HEK293 (cell line): ENCODE data around the gene CCDC78.

Experiments
- CTCF ChIA-PET: fragments of 350-600 bp; formaldehyde crosslinking; extraction: SDS; loops from one replicate; lab custom pipeline; 2021; ENCODE audit warnings: antibody characterized with exemption; lab: Yijun Ruan, JAX
- POLR2A ChIA-PET: fragments of 300-600 bp; formaldehyde crosslinking; extraction: SDS; loops from one replicate; lab custom pipeline; 2020; ENCODE audit warnings: antibody characterized with exemption, inconsistent platforms; lab: Yijun Ruan, JAX
- H3K27ac ChIP-seq: fragments of 200-500 bp; sonication (Bioruptor generic); 2 replicates; pipeline ENCODE4 v1.5.1; 2014; ENCODE audit warnings: low read depth, low read length, control low read depth, inconsistent platforms; ENCODE audit errors: extremely low read depth
- H3K36me3 ChIP-seq, 2 experiments: fragments of 200-500 bp in 1 of 2; sonication (Bioruptor generic) in 1 of 2; 1 replicate in 1 of 2; 2 replicates in 1 of 2; pipeline ENCODE4 v1.5.1; 2014 to 2017; ENCODE audit warnings: inconsistent platforms in 2 of 2, low read length in 2 of 2; ENCODE audit not compliant: control insufficient read depth in 2 of 2, insufficient read depth in 1 of 2
- H3K4me1 ChIP-seq: fragments of 200-500 bp; sonication (Bioruptor generic); 2 replicates; pipeline ENCODE4 v1.5.1; 2014; ENCODE audit warnings: mild to moderate bottlenecking, low read length, inconsistent platforms; ENCODE audit not compliant: control insufficient read depth, insufficient read depth
- H3K4me3 ChIP-seq: 2 replicates; pipeline ENCODE4 v1.5.1; 2011; ENCODE audit warnings: low read depth, mild to moderate bottlenecking, control low read depth, low read length, moderate library complexity
- H3K9me3 ChIP-seq: fragments of 200-500 bp; sonication (Bioruptor generic); 2 replicates; pipeline ENCODE4 v1.5.1; 2014; ENCODE audit warnings: low read depth, low read length, inconsistent platforms; ENCODE audit not compliant: control insufficient read depth, insufficient read depth
- BCL11A ChIP-seq: fragments of 450-650 bp; formaldehyde crosslinking; IDR thresholded peaks from 2 replicates; pipeline ENCODE4 v1.5.1; 2016; ENCODE audit warnings: low read depth, missing biosample characterization, missing genetic modification characterization
- BCL11B ChIP-seq: fragments of 450-650 bp; formaldehyde crosslinking; IDR thresholded peaks from 2 replicates; pipeline ENCODE4 v1.5.1; 2016; ENCODE audit warnings: low read depth, missing biosample characterization, missing genetic modification characterization
- GFI1B ChIP-seq: fragments of 450-650 bp; formaldehyde crosslinking; IDR thresholded peaks from 2 replicates; pipeline ENCODE4 v1.5.1; 2016; ENCODE audit warnings: missing biosample characterization, missing genetic modification characterization
- GLI2 ChIP-seq: fragments of 450-650 bp; formaldehyde crosslinking; IDR thresholded peaks from 2 replicates; pipeline ENCODE4; 2017; ENCODE audit warnings: missing biosample characterization, missing genetic modification characterization, low read depth, borderline replicate concordance
- HOXA7 ChIP-seq: sonication (generic); formaldehyde crosslinking; IDR thresholded peaks from 2 replicates; pipeline ENCODE4 v1.8.1; 2022; ENCODE audit warnings: missing genetic modification reagents, borderline replicate concordance
- HOXD13 ChIP-seq: sonication (generic); formaldehyde crosslinking; IDR thresholded peaks from 2 replicates; pipeline ENCODE4 v1.8.0; 2022; ENCODE audit warnings: missing genetic modification reagents, borderline replicate concordance
- SCRT2 ChIP-seq: fragments of 450-650 bp; formaldehyde crosslinking; IDR thresholded peaks from 2 replicates; pipeline ENCODE4 v1.5.1; 2016; ENCODE audit warnings: missing biosample characterization, missing genetic modification characterization
- YY1 ChIP-seq: fragments of 450-650 bp; formaldehyde crosslinking; IDR thresholded peaks from 2 replicates; pipeline ENCODE4 v1.5.1; 2018; ENCODE audit warnings: missing biosample characterization, missing genetic modification characterization
- ZBTB8A ChIP-seq: fragments of 450-650 bp; formaldehyde crosslinking; IDR thresholded peaks from 2 replicates; pipeline ENCODE4 v1.5.1; 2016; ENCODE audit warnings: missing biosample characterization, missing genetic modification characterization
- ZNF146 ChIP-seq: fragments of 450-650 bp; formaldehyde crosslinking; IDR thresholded peaks from 2 replicates; pipeline ENCODE4 v1.5.1; 2016; ENCODE audit warnings: missing biosample characterization, missing genetic modification characterization
- ZNF155 ChIP-seq: fragments of 450-650 bp; formaldehyde crosslinking; IDR thresholded peaks from 2 replicates; pipeline ENCODE4 v1.5.1; 2016; ENCODE audit warnings: missing biosample characterization, missing genetic modification characterization
- ZNF2 ChIP-seq: fragments of 450-650 bp; formaldehyde crosslinking; IDR thresholded peaks from 2 replicates; pipeline ENCODE4 v1.5.1; 2016; ENCODE audit warnings: missing biosample characterization, missing genetic modification characterization
- ZNF302 ChIP-seq: fragments of 450-650 bp; formaldehyde crosslinking; IDR thresholded peaks from 2 replicates; pipeline ENCODE4 v1.5.1; 2016; ENCODE audit warnings: missing biosample characterization, missing genetic modification characterization, low read depth
- ZNF473 ChIP-seq: fragments of 450-650 bp; formaldehyde crosslinking; IDR thresholded peaks from 2 replicates; pipeline ENCODE4 v1.5.1; 2017; ENCODE audit warnings: missing biosample characterization, missing genetic modification characterization
- ZNF510 ChIP-seq: fragments of 450-650 bp; formaldehyde crosslinking; IDR thresholded peaks from 2 replicates; pipeline ENCODE4 v1.5.1; 2018; ENCODE audit warnings: mild to moderate bottlenecking, missing genetic modification characterization, missing biosample characterization; ENCODE audit not compliant: insufficient replicate concordance
- ZNF585B ChIP-seq: fragments of 450-650 bp; formaldehyde crosslinking; IDR thresholded peaks from 2 replicates; pipeline ENCODE4 v1.5.1; 2016; ENCODE audit warnings: missing biosample characterization, missing genetic modification characterization
- ZNF624 ChIP-seq: fragments of 450-650 bp; formaldehyde crosslinking; IDR thresholded peaks from 2 replicates; pipeline ENCODE4 v1.5.1; 2017; ENCODE audit warnings: missing biosample characterization, missing genetic modification characterization
- ZNF654 ChIP-seq: fragments of 450-650 bp; formaldehyde crosslinking; IDR thresholded peaks from 2 replicates; pipeline ENCODE4 v1.5.1; 2016; ENCODE audit warnings: low read depth, missing biosample characterization, missing genetic modification characterization
- ZNF660 ChIP-seq: fragments of 450-650 bp; IDR thresholded peaks from 2 replicates; pipeline ENCODE4 v1.5.1; 2018; ENCODE audit warnings: missing biosample characterization, mild to moderate bottlenecking, missing genetic modification characterization
- ZNF670 ChIP-seq: fragments of 450-650 bp; formaldehyde crosslinking; IDR thresholded peaks from 2 replicates; pipeline ENCODE4 v1.5.1; 2016; ENCODE audit warnings: missing biosample characterization, missing genetic modification characterization, low read depth
- ZXDB ChIP-seq: fragments of 450-650 bp; formaldehyde crosslinking; IDR thresholded peaks from 2 replicates; pipeline ENCODE4 v1.5.1; 2016; ENCODE audit warnings: missing biosample characterization, missing genetic modification characterization
- TF ChIP-seq, protein P1 (sequence below): fragments of 450-650 bp; formaldehyde crosslinking; IDR thresholded peaks from 2 replicates; pipeline ENCODE4 v1.5.1; 2017; ENCODE audit warnings: missing biosample characterization, missing genetic modification characterization
- TF ChIP-seq, protein P2 (sequence below): fragments of 450-650 bp; IDR thresholded peaks from 2 replicates; pipeline ENCODE4 v1.5.1; 2018; ENCODE audit warnings: missing biosample characterization, mild to moderate bottlenecking, missing genetic modification characterization
- TF ChIP-seq, protein P3 (sequence below): fragments of 450-650 bp; formaldehyde crosslinking; IDR thresholded peaks from 2 replicates; pipeline ENCODE4 v1.5.1; 2016; ENCODE audit warnings: missing biosample characterization, missing genetic modification characterization

CCDC78 gene

DNA sequence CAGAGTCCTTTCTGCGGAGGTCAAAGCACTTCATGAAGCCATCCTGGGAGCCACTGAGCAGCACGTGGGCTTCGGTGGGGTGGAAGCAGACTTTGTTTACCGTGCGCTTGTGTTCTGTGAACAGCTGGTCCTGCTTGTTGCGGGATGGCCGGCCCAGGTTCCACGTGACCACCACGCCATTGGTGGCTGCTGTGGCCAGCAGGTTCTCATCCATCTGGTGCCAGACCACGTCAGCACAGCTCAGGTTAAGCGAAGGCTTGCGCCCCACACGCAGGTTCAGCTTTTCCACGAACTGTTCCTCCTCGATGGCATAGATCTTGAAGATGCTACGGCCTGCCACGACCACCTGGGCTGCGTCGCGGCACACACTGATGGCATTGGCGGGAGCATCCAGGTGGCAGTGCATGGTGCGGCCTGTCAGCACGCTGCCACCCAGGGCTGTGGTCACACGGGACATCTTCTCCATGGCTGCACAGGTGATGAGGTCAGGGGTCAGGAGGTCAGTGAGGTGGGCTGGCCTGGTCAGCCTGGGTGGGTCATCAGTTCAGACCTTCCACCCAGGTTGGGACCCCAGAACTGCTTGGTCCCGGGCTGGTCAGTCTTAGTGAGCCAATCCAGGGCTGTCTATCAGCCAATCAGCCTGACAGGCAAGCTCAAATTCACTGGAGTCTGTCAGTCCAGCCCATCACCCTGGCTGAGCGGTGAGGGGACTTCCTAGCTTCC, 36.9 kb downstream of the CCDC78 start (continued):
- TF ChIP-seq ZNF624 (tag by site-specific recombination): no peak
- no peak for TF ChIP-seq HOXD13 (CRISPR knock-in tag)
- TF ChIP-seq ZNF670 (tag by site-specific recombination): no peak
- TF ChIP-seq, all 188 proteins: peak for 4

DNA sequence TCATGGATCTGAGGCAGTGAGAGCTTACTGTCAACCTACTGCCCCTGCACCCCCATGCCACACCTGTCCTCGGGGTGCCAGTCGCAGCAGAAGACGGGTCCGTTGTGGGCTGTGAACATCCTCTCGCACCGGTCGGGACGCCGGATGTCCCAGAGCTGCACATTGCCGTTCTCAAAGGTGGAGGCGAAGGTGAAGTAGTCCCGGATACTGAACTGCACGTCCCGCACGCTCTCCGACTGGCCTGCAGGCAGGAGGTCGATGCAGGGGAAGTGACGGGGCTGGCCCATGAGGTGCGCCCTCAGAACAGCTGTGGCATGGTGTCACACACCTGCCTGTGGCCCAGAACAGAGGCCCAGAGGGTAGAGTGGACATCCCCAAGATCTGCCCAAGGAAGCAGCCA, 38.7 kb downstream of the CCDC78 start:
- CTCF ChIA-PET: interaction anchor here (0.6 kb wide), 1 partner anchor 101 kb away, joined by 3 read pairs; the partner anchor contains the start of genes CHTF18 and RPUSD1
- Histone ChIP-seq H3K9me3 (no peaks in the 10 kb centered on the region), H3K4me1 (no peaks in the 10 kb centered on the region), H3K4me3 (no peak overlapping the region), H3K27ac (no peak overlapping the region), H3K36me3 (peaks cover 0 to 55% of the 10 kb centered on the region in 2 experiments; a peak in 1 of 3 replicates)
- POLR2A ChIA-PET: interaction anchor here (0.5 to 1.5 kb wide), 4 partner anchors 8 to 123 kb away, joined by 3 to 6 read pairs (median 4); partner anchors contain the start of genes CHTF18 and RPUSD1
- TF ChIP-seq, protein P1, sequence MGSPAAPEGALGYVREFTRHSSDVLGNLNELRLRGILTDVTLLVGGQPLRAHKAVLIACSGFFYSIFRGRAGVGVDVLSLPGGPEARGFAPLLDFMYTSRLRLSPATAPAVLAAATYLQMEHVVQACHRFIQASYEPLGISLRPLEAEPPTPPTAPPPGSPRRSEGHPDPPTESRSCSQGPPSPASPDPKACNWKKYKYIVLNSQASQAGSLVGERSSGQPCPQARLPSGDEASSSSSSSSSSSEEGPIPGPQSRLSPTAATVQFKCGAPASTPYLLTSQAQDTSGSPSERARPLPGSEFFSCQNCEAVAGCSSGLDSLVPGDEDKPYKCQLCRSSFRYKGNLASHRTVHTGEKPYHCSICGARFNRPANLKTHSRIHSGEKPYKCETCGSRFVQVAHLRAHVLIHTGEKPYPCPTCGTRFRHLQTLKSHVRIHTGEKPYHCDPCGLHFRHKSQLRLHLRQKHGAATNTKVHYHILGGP (tag by site-specific recombination): no peak
- TF ChIP-seq ZNF660 (no peak), YY1 (tag by site-specific recombination) (no peak), ZNF585B (tag by site-specific recombination) (no peak), GFI1B (tag by site-specific recombination) (no peak), ZNF473 (tag by site-specific recombination) (no peak), ZNF155 (tag by site-specific recombination) (no peak)

DNA sequence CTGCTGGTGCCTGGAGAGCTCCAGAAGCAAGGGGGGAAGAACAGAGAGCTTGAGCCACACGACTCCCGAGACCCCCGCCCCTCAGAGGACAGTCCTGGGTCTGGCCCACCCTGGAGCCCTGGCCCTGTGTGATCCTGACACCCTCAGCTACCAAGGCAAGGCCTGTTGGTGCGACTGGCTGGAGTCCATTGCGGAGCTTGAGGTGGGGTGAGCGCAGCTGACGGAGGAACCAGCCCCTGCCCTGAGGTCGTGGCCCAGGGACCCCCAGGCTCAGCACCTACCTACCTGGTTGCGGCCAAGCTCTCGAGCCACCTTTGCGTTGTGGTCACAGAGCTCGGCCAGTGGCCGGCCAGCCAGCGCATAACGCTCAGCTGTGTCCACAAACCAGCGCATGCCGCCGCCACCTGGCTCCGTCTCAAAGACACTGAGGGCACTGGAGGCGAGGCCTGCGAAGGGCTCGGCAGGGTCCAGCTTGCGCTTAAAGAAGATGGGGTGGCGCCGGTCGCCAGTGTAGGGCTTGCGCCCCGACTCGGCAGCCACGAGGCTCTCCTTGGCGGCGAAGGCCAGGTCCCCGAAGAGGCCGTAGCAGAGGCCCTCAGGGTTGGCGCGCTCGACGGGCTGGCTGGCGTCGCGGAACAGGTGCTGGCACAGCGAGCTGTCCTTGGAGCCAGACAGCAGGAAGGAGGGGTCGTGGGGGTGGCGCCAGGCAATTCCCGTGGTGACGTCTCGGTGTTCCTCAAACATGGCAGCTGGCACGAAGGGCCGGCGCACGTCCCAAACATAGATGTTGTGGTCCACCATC, 39.6 kb downstream of the CCDC78 start:
- no peaks in the 10 kb centered on the region for H3K9me3 ChIP-seq
- CTCF ChIA-PET: interaction anchor here (0.6 to 1.8 kb wide), 5 partner anchors 9 to 102 kb away, joined by 3 read pairs; partner anchors contain the start of genes CHTF18 and RPUSD1
- H3K36me3 ChIP-seq: peaks cover 3 to 63% of the 10 kb centered on the region in 2 experiments; a peak in 1 of 3 replicates
- H3K4me3 ChIP-seq: no peak overlapping the region
- H3K27ac ChIP-seq: no peak overlapping the region
- peaks cover 6% of the 10 kb centered on the region; the same call in 1 of the 2 replicates for H3K4me1 ChIP-seq
- TF ChIP-seq ZNF654 (tag by site-specific recombination) (no peak), BCL11A (tag by site-specific recombination) (no peak)
- POLR2A ChIA-PET: interaction anchor here (0.5 to 1.5 kb wide), 4 partner anchors 9 to 102 kb away, joined by 3 to 6 read pairs (median 4); partner anchors contain the start of genes CHTF18 and RPUSD1

DNA sequence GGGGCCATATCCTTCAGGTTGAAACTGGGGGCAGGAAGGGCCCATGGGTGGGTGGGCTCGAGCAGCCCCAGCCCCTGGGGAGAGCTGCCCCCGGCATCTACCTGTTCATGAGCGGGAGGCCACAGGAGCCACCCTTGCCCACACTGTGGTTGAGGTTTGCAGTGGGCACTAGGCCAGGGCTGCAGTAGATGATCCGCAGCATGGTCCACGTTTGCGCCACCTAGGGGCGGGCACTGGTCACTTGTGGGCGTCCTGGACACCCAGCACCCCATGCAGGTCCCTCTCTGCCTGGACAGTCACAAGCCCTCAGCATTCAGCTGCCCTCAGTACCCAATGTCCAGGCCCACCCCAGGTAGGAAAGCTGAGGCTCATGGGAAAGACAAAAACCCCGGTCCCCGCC, 40.3 kb downstream of the CCDC78 start:
- CTCF ChIA-PET: interaction anchor here (0.8 to 1.8 kb wide), 3 partner anchors 9 to 27 kb away, joined by 3 read pairs; no protein-coding TSS in a partner anchor
- H3K4me1 ChIP-seq: peaks cover 9% of the 10 kb centered on the region; the same call in 1 of the 2 replicates
- H3K27ac ChIP-seq: no peak overlapping the region
- peaks cover 3 to 70% of the 10 kb centered on the region in 2 experiments; a peak in 1 of 3 replicates for H3K36me3 ChIP-seq
- POLR2A ChIA-PET: interaction anchor here (0.5 to 1.5 kb wide), 2 partner anchors 9 to 85 kb away, joined by 3 to 6 read pairs; no protein-coding TSS in a partner anchor
- no peaks in the 10 kb centered on the region for H3K9me3 ChIP-seq
- H3K4me3 ChIP-seq: no peak overlapping the region
- TF ChIP-seq, protein P2, sequence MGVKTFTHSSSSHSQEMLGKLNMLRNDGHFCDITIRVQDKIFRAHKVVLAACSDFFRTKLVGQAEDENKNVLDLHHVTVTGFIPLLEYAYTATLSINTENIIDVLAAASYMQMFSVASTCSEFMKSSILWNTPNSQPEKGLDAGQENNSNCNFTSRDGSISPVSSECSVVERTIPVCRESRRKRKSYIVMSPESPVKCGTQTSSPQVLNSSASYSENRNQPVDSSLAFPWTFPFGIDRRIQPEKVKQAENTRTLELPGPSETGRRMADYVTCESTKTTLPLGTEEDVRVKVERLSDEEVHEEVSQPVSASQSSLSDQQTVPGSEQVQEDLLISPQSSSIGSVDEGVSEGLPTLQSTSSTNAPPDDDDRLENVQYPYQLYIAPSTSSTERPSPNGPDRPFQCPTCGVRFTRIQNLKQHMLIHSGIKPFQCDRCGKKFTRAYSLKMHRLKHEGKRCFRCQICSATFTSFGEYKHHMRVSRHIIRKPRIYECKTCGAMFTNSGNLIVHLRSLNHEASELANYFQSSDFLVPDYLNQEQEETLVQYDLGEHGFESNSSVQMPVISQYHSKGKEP (tag by site-specific recombination): peak; percentile 76
- no peak for TF ChIP-seq HOXA7
- no peak for TF ChIP-seq SCRT2
- TF ChIP-seq ZNF302 (tag by site-specific recombination): no peak
- TF ChIP-seq, protein P3, sequence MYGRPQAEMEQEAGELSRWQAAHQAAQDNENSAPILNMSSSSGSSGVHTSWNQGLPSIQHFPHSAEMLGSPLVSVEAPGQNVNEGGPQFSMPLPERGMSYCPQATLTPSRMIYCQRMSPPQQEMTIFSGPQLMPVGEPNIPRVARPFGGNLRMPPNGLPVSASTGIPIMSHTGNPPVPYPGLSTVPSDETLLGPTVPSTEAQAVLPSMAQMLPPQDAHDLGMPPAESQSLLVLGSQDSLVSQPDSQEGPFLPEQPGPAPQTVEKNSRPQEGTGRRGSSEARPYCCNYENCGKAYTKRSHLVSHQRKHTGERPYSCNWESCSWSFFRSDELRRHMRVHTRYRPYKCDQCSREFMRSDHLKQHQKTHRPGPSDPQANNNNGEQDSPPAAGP: no peak
- no peak for TF ChIP-seq ZNF146 (tag by site-specific recombination)
- 0 out of 2 replicates have a peak, but pooled peaks have one; percentile 14 for TF ChIP-seq ZXDB (tag by site-specific recombination)
- TF ChIP-seq BCL11B: 0 out of 2 replicates have a peak, but pooled peaks have one; percentile 32
- no peak for TF ChIP-seq ZNF510 (tag by site-specific recombination)
- 0 out of 2 replicates have a peak, but pooled peaks have one; percentile 22 for TF ChIP-seq ZBTB8A (tag by site-specific recombination)
- TF ChIP-seq ZNF2: peak; percentile 71; the same call in 1 of the 2 replicates
- TF ChIP-seq GLI2 (tag by site-specific recombination): no peak
